PC-3 (cell line): ENCODE results near the gene GCKR. TPM values are rescaled to one million over a fixed set of nuclear protein-coding genes. Genes with fewer than 3 reads are reported as not detected.
"Not testable (repeated sequence)": the region's sequence is repeated elsewhere in the genome, so short reads cannot be mapped to it uniquely, and the experiment has no call there.

Source experiments
- ATAC-seq: fragments of 200-7000 bp; cut with Tn5 transposase; 2 replicates; pipeline ENCODE4 v1.9.1; 2020; ENCODE audit warnings: mild to moderate bottlenecking, moderate library complexity
- BruUV-seq: library from RNA; stranded (reverse); fragments of 400-500 nt; replicated peaks from 2 replicates; lab custom pipeline; 2021; lab: Mats Ljungman, UMichigan
- CTCF ChIA-PET: fragments of 300-600 bp; sonication (Branson Sonifier 250); formaldehyde crosslinking; loops from one replicate; lab custom pipeline; 2022; ENCODE audit warnings: antibody characterized with exemption; lab: Charles Lee
- POLR2A ChIA-PET: fragments of 300-600 bp; sonication (Branson Sonifier 250); formaldehyde crosslinking; loops from one replicate; lab custom pipeline; 2022; ENCODE audit warnings: antibody characterized with exemption; ENCODE audit not compliant: unreplicated experiment; lab: Charles Lee
- DNase-seq: peaks from one replicate; pipeline ENCODE4 v3.0.0-alpha.2; 2015
- H2AFZ ChIP-seq: fragments of 300-600 bp; sonication (generic); 2 replicates; pipeline ENCODE4 v1.6.0; 2016; ENCODE audit warnings: antibody characterized with exemption, low read length
- H3F3A ChIP-seq: fragments of 300-600 bp; sonication (generic); one replicate; pipeline ENCODE4 v1.6.0; 2017; ENCODE audit warnings: antibody characterized with exemption, low read length, control low read depth, mild to moderate bottlenecking; ENCODE audit not compliant: unreplicated experiment
- H3K27ac ChIP-seq: fragments of 300-600 bp; sonication (generic); 2 replicates; pipeline ENCODE4 v1.5.1; 2016; ENCODE audit warnings: mild to moderate bottlenecking, low read length
- H3K27me3 ChIP-seq: fragments of 300-600 bp; sonication (generic); 2 replicates; pipeline ENCODE4 v1.6.1; 2016; ENCODE audit warnings: low read length, mixed read lengths
- H3K36me3 ChIP-seq: fragments of 300-600 bp; sonication (generic); 2 replicates; pipeline ENCODE4 v1.6.1; 2016; ENCODE audit warnings: low read depth, mixed run types, low read length, mixed read lengths
- H3K4me1 ChIP-seq: fragments of 300-600 bp; sonication (generic); 2 replicates; pipeline ENCODE4 v1.5.1; 2016; ENCODE audit warnings: low read length; ENCODE audit not compliant: insufficient read depth
- H3K4me2 ChIP-seq: fragments of 300-600 bp; sonication (generic); 2 replicates; pipeline ENCODE4 v1.6.0; 2016; ENCODE audit warnings: low read length
- H3K4me3 ChIP-seq: fragments of 300-600 bp; sonication (generic); 2 replicates; pipeline ENCODE4 v1.5.1; 2016; ENCODE audit warnings: mild to moderate bottlenecking, low read length, mixed read lengths
- H3K79me2 ChIP-seq: fragments of 300-600 bp; sonication (generic); 2 replicates; pipeline ENCODE4 v1.6.1; 2017; ENCODE audit warnings: low read length, mixed read lengths
- H3K9ac ChIP-seq: fragments of 300-600 bp; sonication (generic); 2 replicates; pipeline ENCODE4 v1.6.0; 2016; ENCODE audit warnings: mild to moderate bottlenecking, low read length
- H3K9me2 ChIP-seq: fragments of 300-600 bp; sonication (generic); replicated peaks from 2 replicates; pipeline ENCODE4 v1.6.1; 2016; ENCODE audit warnings: mixed run types, low read length, mixed read lengths
- H3K9me3 ChIP-seq: fragments of 300-600 bp; sonication (generic); 2 replicates; pipeline ENCODE4 v1.6.1; 2016; ENCODE audit warnings: low read length, mixed read lengths
- H4K20me1 ChIP-seq: fragments of 300-600 bp; sonication (generic); 2 replicates; pipeline ENCODE4 v1.6.1; 2016; ENCODE audit warnings: low read length, mixed read lengths
- EZH2 ChIP-seq: fragments of 300-600 bp; sonication (generic); IDR thresholded peaks from one replicate; pipeline ENCODE4 v1.6.1; 2017; ENCODE audit warnings: antibody characterized with exemption, mild to moderate bottlenecking, low read length; ENCODE audit not compliant: unreplicated experiment
- EZH2phosphoT487 ChIP-seq: fragments of 300-600 bp; sonication (generic); IDR thresholded peaks from 2 replicates; pipeline ENCODE4 v1.6.1; 2018; ENCODE audit warnings: mild to moderate bottlenecking, antibody characterized with exemption, low read length, borderline replicate concordance
- intact Hi-C: fragments of 100-400 bp; cut with micrococcal nuclease; formaldehyde crosslinking; loops from 2 replicates; pipeline ENCODE4 v1.9.0; 2023
- total RNA-seq: library from RNA; depleted of rRNA; stranded (reverse); fragments of >200 nt; gene quantifications from 2 replicates; pipeline ENCODE4 v1.2.3, GENCODE V29; 2014
- TF ChIP-seq, protein P1 (sequence below): fragments of 300-600 bp; sonication (generic); conservative IDR thresholded peaks from 2 replicates; pipeline ENCODE4 v1.5.1; 2017; ENCODE audit warnings: antibody characterized with exemption, low read depth, mild to moderate bottlenecking, low read length

The GCKR gene
- total RNA-seq, 1 experiment from 2014 or later, result not detected

DNA sequence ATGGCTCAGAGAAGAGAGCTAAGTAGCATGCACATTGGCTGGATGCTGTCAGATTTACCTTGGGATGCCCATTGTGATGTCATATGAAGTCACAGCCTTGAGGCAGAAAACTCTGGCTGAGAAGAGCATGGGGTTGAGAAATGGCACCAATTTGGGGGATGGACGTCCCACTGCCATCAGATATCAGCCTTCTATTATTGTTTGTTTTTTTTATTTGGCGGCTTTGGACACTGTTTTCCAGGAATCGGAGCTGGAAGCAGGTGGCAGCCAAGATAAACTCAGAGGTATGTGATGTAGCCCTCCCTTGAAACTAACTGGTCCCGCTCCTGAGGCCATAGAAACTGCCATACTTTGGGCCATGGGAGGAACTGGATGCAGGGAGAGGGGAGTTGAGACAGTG lies 40.6 kb downstream of the GCKR start:
- Histone ChIP-seq H3K36me3 (no peaks in the 10 kb centered on the region), H3F3A (no peaks in the 10 kb centered on the region), H2AFZ (no peak overlapping the region), H3K9me2 (no peaks in the 10 kb centered on the region), H4K20me1 (no peaks in the 10 kb centered on the region), H3K27ac (no peak overlapping the region), H3K27me3 (no peaks in the 10 kb centered on the region), H3K4me2 (no peak overlapping the region), H3K9me3 (no peaks in the 10 kb centered on the region), H3K4me1 (no peaks in the 10 kb centered on the region), H3K79me2 (no peaks in the 10 kb centered on the region), H3K9ac (no peak overlapping the region), H3K4me3 (no peak overlapping the region)
- no peak for TF ChIP-seq EZH2phosphoT487
- CTCF ChIA-PET, result no interaction called here
- POLR2A ChIA-PET, result no interaction called here
- no TSS peak for BruUV-seq
- DNase-seq (no peak), ATAC-seq (no peak)
- intact Hi-C loops, result no loop called here

DNA sequence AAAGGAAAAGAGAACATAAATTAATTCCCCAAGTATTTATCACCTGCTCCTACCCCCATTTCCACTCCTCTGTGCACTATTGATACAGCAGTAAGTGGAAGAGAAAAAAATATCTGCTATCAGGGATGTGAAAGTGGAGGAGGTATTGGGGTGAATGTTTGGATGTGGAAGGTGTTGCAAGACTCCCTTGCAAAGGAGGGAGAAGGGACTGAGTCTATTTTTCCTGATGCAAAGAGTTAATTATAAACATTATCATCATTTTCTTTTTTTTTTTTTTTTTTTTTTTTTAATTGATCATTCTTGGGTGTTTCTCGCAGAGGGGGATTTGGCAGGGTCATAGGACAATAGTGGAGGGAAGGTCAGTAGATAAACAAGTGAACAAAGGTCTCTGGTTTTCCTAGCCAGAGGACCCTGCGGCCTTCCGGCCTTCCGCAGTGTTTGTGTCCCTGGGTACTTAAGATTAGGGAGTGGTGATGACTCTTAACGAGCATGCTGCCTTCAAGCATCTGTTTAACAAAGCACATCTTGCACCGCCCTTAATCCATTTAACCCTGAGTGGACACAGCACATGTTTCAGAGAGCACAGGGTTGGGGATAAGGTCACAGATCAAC lies 42.3 kb downstream of the GCKR start:
- H3K9me3 ChIP-seq, H3K9ac ChIP-seq, H3K27me3 ChIP-seq, H3K4me2 ChIP-seq, BruUV-seq, H2AFZ ChIP-seq, H3K27ac ChIP-seq, H3F3A ChIP-seq, intact Hi-C loops, H3K79me2 ChIP-seq, CTCF ChIA-PET, H3K9me2 ChIP-seq, H3K4me3 ChIP-seq, H3K36me3 ChIP-seq, H3K4me1 ChIP-seq, DNase-seq, ATAC-seq, POLR2A ChIA-PET, H4K20me1 ChIP-seq: not testable (repeated sequence)

DNA sequence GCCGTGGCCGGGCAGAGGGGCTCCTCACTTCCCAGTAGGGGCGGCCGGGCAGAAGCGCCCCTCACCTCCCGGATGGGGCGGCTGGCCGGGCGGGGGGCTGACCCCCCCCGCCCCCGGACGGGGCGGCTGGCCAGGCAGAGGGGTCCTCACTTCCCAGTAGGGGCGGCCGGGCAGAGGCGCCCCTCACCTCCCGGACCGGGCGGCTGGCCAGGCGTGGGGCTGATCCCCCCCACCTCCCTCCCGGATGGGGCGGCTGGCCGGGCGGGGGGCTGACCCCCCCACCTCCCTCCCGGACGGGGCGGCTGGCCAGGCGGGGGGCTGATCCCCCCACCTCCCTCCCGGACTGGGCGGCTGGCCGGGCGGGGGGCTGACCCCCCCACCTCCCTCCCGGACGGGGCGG lies 43.0 kb downstream of the GCKR start:
- H4K20me1 ChIP-seq, H3K4me2 ChIP-seq, H3K36me3 ChIP-seq, H2AFZ ChIP-seq, intact Hi-C loops, H3F3A ChIP-seq, H3K4me3 ChIP-seq, BruUV-seq, H3K4me1 ChIP-seq, ATAC-seq, H3K27ac ChIP-seq, H3K9ac ChIP-seq, H3K9me2 ChIP-seq, DNase-seq, POLR2A ChIA-PET, CTCF ChIA-PET, H3K79me2 ChIP-seq, H3K9me3 ChIP-seq, H3K27me3 ChIP-seq: not testable (repeated sequence)

DNA sequence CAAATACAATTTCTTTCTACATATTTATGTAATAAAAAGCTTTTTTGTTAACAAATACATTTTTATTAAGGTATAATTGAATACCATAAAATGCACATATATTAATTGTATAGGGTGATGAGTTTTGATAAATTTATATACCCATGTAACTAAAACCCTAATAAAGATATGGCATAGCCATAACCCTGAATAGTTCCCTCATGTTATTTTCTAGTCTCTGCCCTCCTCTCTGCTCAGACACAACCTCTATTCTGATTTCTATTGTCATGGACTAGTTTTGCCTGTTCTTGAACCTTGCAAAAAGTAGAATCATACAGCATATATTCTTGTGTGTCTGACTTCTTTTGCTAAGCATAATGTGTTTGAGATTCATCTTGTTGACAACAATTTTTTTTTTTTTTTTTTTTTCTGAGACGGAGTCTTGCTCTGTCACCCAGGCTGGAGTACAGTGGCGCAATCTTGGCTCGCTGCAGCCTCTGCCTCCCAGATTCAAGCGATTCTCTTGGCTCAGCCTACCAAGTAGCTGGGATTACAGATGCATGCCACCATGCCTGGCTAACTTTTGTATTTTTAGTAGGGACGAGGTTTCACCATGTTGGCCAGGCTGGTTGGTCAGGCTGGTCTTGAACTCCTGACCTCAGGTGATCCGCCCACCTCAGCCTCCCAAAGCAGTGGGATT lies 47.6 kb downstream of the GCKR start:
- Histone ChIP-seq H3K79me2 (no peaks in the 10 kb centered on the region), H3K9me2 (no peaks in the 10 kb centered on the region), H3K27ac (no peak overlapping the region), H2AFZ (no peak overlapping the region), H3K27me3 (no peaks in the 10 kb centered on the region), H3K4me1 (0 out of 2 replicates have a peak, but pooled peaks cover 2% of the 10 kb centered on the region), H3K9me3 (no peaks in the 10 kb centered on the region), H3K36me3 (no peaks in the 10 kb centered on the region), H4K20me1 (no peaks in the 10 kb centered on the region), H3F3A (no peaks in the 10 kb centered on the region), H3K4me3 (no peak overlapping the region), H3K9ac (no peak overlapping the region), H3K4me2 (no peak overlapping the region)
- ATAC-seq (no peak), DNase-seq (no peak)
- intact Hi-C loops, result no loop called here
- TF ChIP-seq, protein P1, sequence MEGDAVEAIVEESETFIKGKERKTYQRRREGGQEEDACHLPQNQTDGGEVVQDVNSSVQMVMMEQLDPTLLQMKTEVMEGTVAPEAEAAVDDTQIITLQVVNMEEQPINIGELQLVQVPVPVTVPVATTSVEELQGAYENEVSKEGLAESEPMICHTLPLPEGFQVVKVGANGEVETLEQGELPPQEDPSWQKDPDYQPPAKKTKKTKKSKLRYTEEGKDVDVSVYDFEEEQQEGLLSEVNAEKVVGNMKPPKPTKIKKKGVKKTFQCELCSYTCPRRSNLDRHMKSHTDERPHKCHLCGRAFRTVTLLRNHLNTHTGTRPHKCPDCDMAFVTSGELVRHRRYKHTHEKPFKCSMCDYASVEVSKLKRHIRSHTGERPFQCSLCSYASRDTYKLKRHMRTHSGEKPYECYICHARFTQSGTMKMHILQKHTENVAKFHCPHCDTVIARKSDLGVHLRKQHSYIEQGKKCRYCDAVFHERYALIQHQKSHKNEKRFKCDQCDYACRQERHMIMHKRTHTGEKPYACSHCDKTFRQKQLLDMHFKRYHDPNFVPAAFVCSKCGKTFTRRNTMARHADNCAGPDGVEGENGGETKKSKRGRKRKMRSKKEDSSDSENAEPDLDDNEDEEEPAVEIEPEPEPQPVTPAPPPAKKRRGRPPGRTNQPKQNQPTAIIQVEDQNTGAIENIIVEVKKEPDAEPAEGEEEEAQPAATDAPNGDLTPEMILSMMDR, result no peak
- TF ChIP-seq EZH2 (no peak), EZH2phosphoT487 (no peak)
- ChIA-PET POLR2A (no interaction called here), CTCF (no interaction called here)
- BruUV-seq, result no TSS peak
